H1 (cell line): ENCODE results near the gene ZC3H18. TPM values are rescaled to one million over a fixed set of nuclear protein-coding genes. Genes with fewer than 3 reads are reported as not detected.

Experiments
- CTCF ChIA-PET: fragments of 300-600 bp; sonication (Branson Sonifier 250); formaldehyde crosslinking; loops from one replicate; lab custom pipeline; 2021; ENCODE audit not compliant: partially characterized antibody; lab: Charles Lee
- POLR2A ChIA-PET: fragments of 300-600 bp; sonication (Branson Sonifier 250); formaldehyde crosslinking; loops from one replicate; lab custom pipeline; 2021; ENCODE audit warnings: inconsistent platforms; ENCODE audit not compliant: partially characterized antibody; lab: Charles Lee
- DNase-seq, 2 experiments: peaks; one replicate each; pipeline versions ENCODE4 v3.0.0 to v3.0.0-alpha.2; 2010 to 2022; ENCODE audit warnings: low spot score in 2 of 2, low read depth in 1 of 2, mixed read lengths in 1 of 2
- FAIRE-seq: peaks from 2 replicates; lab custom pipeline; 2011; peaks lifted over from hg19 to GRCh38; lab: Jason Lieb, UNC
- H2AFZ ChIP-seq: 2 replicates; pipeline ENCODE4 v1.8.1; 2012; ENCODE audit warnings: low read length, inconsistent platforms
- H2AK5ac ChIP-seq: 2 replicates; pipeline ENCODE4 v1.6.1; 2013; ENCODE audit warnings: low read depth, low read length
- H2BK120ac ChIP-seq: replicated peaks from 2 replicates; pipeline ENCODE3; 2013; ENCODE audit warnings: low read depth, low read length, inconsistent platforms
- H2BK12ac ChIP-seq: 2 replicates; pipeline ENCODE4 v1.6.1; 2013; ENCODE audit warnings: low read depth, low read length
- H2BK15ac ChIP-seq: 2 replicates; pipeline ENCODE4 v1.6.1; 2013; ENCODE audit warnings: low read length
- H2BK20ac ChIP-seq: 2 replicates; pipeline ENCODE4 v1.6.1; 2013; ENCODE audit warnings: low read length
- H2BK5ac ChIP-seq: 2 replicates; pipeline ENCODE4 v1.6.1; 2013; ENCODE audit warnings: low read depth, low read length
- H3K14ac ChIP-seq: 2 replicates; pipeline ENCODE4 v1.6.1; 2013; ENCODE audit warnings: inconsistent platforms; ENCODE audit not compliant: insufficient read length
- H3K18ac ChIP-seq: 2 replicates; pipeline ENCODE4 v1.6.1; 2013; ENCODE audit warnings: low read length; ENCODE audit errors: extremely low read depth
- H3K23ac ChIP-seq: 2 replicates; pipeline ENCODE4 v1.6.1; 2013; ENCODE audit warnings: inconsistent platforms; ENCODE audit not compliant: insufficient read length
- H3K23me2 ChIP-seq: 2 replicates; pipeline ENCODE4 v1.6.1; 2013; ENCODE audit warnings: low read depth, low read length
- H3K27ac ChIP-seq: 2 replicates; pipeline ENCODE4 v1.6.1; 2011; ENCODE audit warnings: low read depth, low read length, inconsistent platforms
- H3K27me3 ChIP-seq, 4 experiments: replicated peaks in 1 of 4; 1 replicate in 1 of 4; 2 replicates in 3 of 4; pipeline versions ENCODE4 v1.6.1 to v1.8.1; 2011 to 2013; ENCODE audit warnings: low read length in 3 of 4, mild to moderate bottlenecking in 3 of 4, inconsistent platforms in 2 of 4, mixed read lengths in 2 of 4, moderate library complexity in 1 of 4; ENCODE audit not compliant: control insufficient read depth in 3 of 4, insufficient read depth in 3 of 4; ENCODE audit errors: extremely low read depth in 1 of 4
- H3K36me3 ChIP-seq, 4 experiments: 2 replicates each; pipeline versions ENCODE4 v1.6.1 to v1.8.1; 2011 to 2013; ENCODE audit warnings: mild to moderate bottlenecking in 4 of 4, low read length in 3 of 4, moderate library complexity in 2 of 4, control low read depth in 1 of 4, inconsistent platforms in 1 of 4; ENCODE audit not compliant: insufficient read depth in 4 of 4, control insufficient read depth in 2 of 4
- H3K4ac ChIP-seq: replicated peaks from 2 replicates; pipeline ENCODE3; 2013; ENCODE audit warnings: low read length, low read depth, mixed read lengths, inconsistent platforms; ENCODE audit not compliant: insufficient read length
- H3K4me1 ChIP-seq, 4 experiments: replicated peaks in 1 of 4; 1 replicate in 1 of 4; 2 replicates in 3 of 4; pipeline versions ENCODE4 v1.6.1 to v1.8.1; 2011 to 2013; ENCODE audit warnings: low read length in 3 of 4, inconsistent platforms in 2 of 4, mixed read lengths in 1 of 4; ENCODE audit not compliant: insufficient read depth in 4 of 4, control insufficient read depth in 3 of 4
- H3K4me2 ChIP-seq, 2 experiments: 2 replicates each; pipeline versions ENCODE4 v1.6.1 to v1.8.1; 2011 to 2013; ENCODE audit warnings: low read depth in 2 of 2, low read length in 2 of 2, control low read depth in 1 of 2, inconsistent platforms in 1 of 2, mild to moderate bottlenecking in 1 of 2; ENCODE audit not compliant: insufficient read depth in 1 of 2
- H3K4me3 ChIP-seq, 4 experiments: fragments of 200-600, 300-600 bp in 1 of 4; sonication (generic), shearing (Covaris generic), sonication (Bioruptor Twin) in 1 of 4; 2 replicates each; pipeline versions ENCODE4 v1.5.1 to v1.8.1; 2011 to 2016; ENCODE audit warnings: low read length in 4 of 4, low read depth in 3 of 4, control low read depth in 2 of 4, inconsistent platforms in 2 of 4, mild to moderate bottlenecking in 2 of 4, mixed read lengths in 1 of 4, moderate library complexity in 1 of 4; ENCODE audit not compliant: insufficient read depth in 2 of 4; ENCODE audit errors: extremely low read depth in 1 of 4
- H3K56ac ChIP-seq: replicated peaks from 2 replicates; pipeline ENCODE3; 2013; ENCODE audit warnings: low read depth, mild to moderate bottlenecking, mixed read lengths, low read length, inconsistent platforms; ENCODE audit not compliant: insufficient read length
- H3K79me1 ChIP-seq: 2 replicates; pipeline ENCODE4 v1.6.1; 2013; ENCODE audit warnings: low read depth, low read length, control low read depth
- H3K79me2 ChIP-seq, 2 experiments: 2 replicates each; pipeline versions ENCODE4 v1.6.1 to v1.8.1; 2012 to 2013; ENCODE audit warnings: low read length in 2 of 2, mild to moderate bottlenecking in 2 of 2, inconsistent platforms in 1 of 2; ENCODE audit not compliant: insufficient read depth in 2 of 2, control insufficient read depth in 1 of 2
- H3K9ac ChIP-seq, 4 experiments: replicated peaks in 1 of 4; 1 replicate in 1 of 4; 2 replicates in 3 of 4; pipeline versions ENCODE4 v1.6.1 to v1.8.1; 2011 to 2013; ENCODE audit warnings: low read depth in 3 of 4, low read length in 3 of 4, control low read depth in 2 of 4, mild to moderate bottlenecking in 2 of 4, moderate library complexity in 2 of 4, inconsistent platforms in 1 of 4; ENCODE audit errors: extremely low read depth in 1 of 4
- H3K9me3 ChIP-seq, 2 experiments: 2 replicates each; pipeline versions ENCODE4 v1.6.1 to v1.8.1; 2012 to 2013; ENCODE audit warnings: mild to moderate bottlenecking in 2 of 2, moderate library complexity in 2 of 2, control low read depth in 1 of 2, inconsistent platforms in 1 of 2, low read depth in 1 of 2, low read length in 1 of 2, mixed read lengths in 1 of 2; ENCODE audit not compliant: insufficient read depth in 2 of 2
- H4K20me1 ChIP-seq, 2 experiments: replicated peaks in 1 of 2; 2 replicates each; pipeline versions ENCODE3 to v1.8.1; 2011 to 2013; ENCODE audit warnings: inconsistent platforms in 2 of 2, low read length in 2 of 2, mild to moderate bottlenecking in 1 of 2; ENCODE audit not compliant: insufficient read depth in 2 of 2, control insufficient read depth in 1 of 2
- H4K5ac ChIP-seq: 2 replicates; pipeline ENCODE4 v1.6.1; 2013; ENCODE audit warnings: low read length, low read depth, mixed read lengths, inconsistent platforms; ENCODE audit not compliant: insufficient read length
- H4K8ac ChIP-seq: 2 replicates; pipeline ENCODE4 v1.8.0; 2013; ENCODE audit warnings: mild to moderate bottlenecking, moderate library complexity, low read length, inconsistent platforms; ENCODE audit not compliant: insufficient read depth; ENCODE audit errors: extremely low read depth
- H4K91ac ChIP-seq: replicated peaks from 2 replicates; pipeline ENCODE3; 2013; ENCODE audit warnings: low read length, mixed read lengths, inconsistent platforms; ENCODE audit not compliant: insufficient read length
- TBP ChIP-seq: IDR thresholded peaks from 2 replicates; pipeline ENCODE4 v1.6.1; 2011; ENCODE audit warnings: low read depth, low read length, improper control_type of control experiment
- WGBS, 2 experiments: shearing (Covaris generic) in 1 of 2; methylation state at CpG; one replicate each; pipeline versions ENCODE4 v1.1.6 to v1.1.7; 2013 to 2015; ENCODE audit warnings: low lambda C conversion rate in 2 of 2, mixed read lengths in 2 of 2, inconsistent platforms in 1 of 2, low coverage in 1 of 2, missing lambda C conversion rate in 1 of 2; ENCODE audit not compliant: insufficient replicate concordance in 2 of 2, insufficient coverage in 1 of 2, insufficient read length in 1 of 2; ENCODE audit errors: extremely low coverage in 1 of 2, missing lambda C conversion rate in 1 of 2; 5-methylcytosine and 5-hydroxymethylcytosine counted together
- polyA plus RNA-seq, 7 experiments: library from polyadenylated mRNA; depleted of rRNA in 3 of 7; stranded (reverse) in 5 of 7; unstranded in 2 of 7; fragments of >200 nt in 5 of 7; fragments of 200-250 nt in 2 of 7; gene quantifications; 1 replicate in 5 of 7; 2 replicates in 1 of 7; 4 replicates in 1 of 7; pipeline versions ENCODE4 v1.2.1 to v1.2.3, GENCODE V29; 2011 to 2013; ENCODE audit warnings: missing spikeins in 2 of 7, mixed read lengths in 2 of 7
- total RNA-seq: library from RNA; stranded (reverse); fragmentation: NEBNext Ultra II Directional; extraction: Animal tissue kit (Norgen Biotek cat#: 25700); gene quantifications from 2 replicates; pipeline ENCODE4 v1.2.1, GENCODE V29; 2021

The ZC3H18 gene
- total and polyA plus RNA-seq, 2 of the 8 experiments (the other 6 are each of a cell fraction or from before 2014, with no cell fraction given) = 12.1 to 73.2 TPM

DNA sequence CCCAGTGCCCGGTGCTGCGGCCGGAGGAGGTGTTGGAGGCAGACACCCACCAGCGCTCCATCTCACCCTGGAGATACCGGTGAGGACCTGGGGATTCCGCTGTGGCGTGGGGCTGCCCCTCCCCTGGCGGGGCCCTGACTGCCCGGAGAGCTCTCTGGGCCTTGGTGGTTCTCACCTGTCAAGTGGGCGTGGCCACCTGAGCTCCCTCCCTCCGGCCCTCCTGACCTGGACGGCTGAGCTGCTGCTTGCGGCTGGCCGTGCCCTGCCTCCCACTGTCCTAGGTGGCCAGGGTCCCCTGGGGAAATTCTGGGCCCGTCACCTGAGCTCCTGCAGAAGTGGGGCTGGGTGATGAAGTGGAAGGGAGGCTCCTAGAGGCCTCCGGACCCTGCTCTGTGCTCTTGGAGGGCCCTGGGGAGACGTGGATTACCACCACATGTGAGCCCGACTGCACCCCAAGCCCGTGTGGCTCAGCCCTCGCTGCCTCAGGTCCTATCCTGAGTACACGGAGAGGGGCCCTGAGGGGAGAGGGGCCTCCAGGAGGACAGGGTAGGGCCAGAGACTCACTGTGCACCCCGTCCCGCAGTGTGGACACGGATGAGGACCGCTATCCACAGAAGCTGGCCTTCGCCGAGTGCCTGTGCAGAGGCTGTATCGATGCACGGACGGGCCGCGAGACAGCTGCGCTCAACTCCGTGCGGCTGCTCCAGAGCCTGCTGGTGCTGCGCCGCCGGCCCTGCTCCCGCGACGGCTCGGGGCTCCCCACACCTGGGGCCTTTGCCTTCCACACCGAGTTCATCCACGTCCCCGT, 69.2 kb downstream of the ZC3H18 start:
- Histone ChIP-seq H4K20me1 (peaks cover 0 to 3% of the 10 kb centered on the region in 2 experiments), H2AFZ (0 out of 2 replicates have a peak overlapping the region, but pooled peaks have one; percentile 16), H3K27me3 (peaks cover 0 to 4% (median 1%) of the 10 kb centered on the region in 4 experiments; a peak in 2 of 7 replicates), H3K56ac (peak overlapping the region; percentile 37), H2BK120ac (peak overlapping the region; percentile 62), H3K14ac (no peak overlapping the region), H3K18ac (peak overlapping the region; percentile 75), H3K79me2 (no peaks in the 10 kb centered on the region), H3K4ac (peak overlapping the region; percentile 98), H3K4me1 (peaks cover 5 to 40% (median 26%) of the 10 kb centered on the region in 4 experiments), H2BK12ac (peak overlapping the region; percentile 72; the same call in 1 of the 2 replicates), H2BK5ac (peak overlapping the region; percentile 94; the same call in 1 of the 2 replicates), H3K9ac (no peak overlapping the region; a peak in 1 of 7 replicates), H2BK20ac (peak overlapping the region; percentile 48; the same call in 1 of the 2 replicates), H4K5ac (no peak overlapping the region), H3K23me2 (peaks cover 7% of the 10 kb centered on the region), H3K27ac (no peak overlapping the region), H4K8ac (peak overlapping the region; percentile 93), H3K4me2 (peak overlapping the region; percentile 44 to 58; a peak in 3 of 4 replicates), H2AK5ac (peak overlapping the region; percentile 72; the same call in 1 of the 2 replicates), H3K23ac (no peak overlapping the region), H3K9me3 (no peaks in the 10 kb centered on the region), H4K91ac (peak overlapping the region; percentile 95), H3K79me1 (no peaks in the 10 kb centered on the region), H2BK15ac (peak overlapping the region; percentile 95; the same call in 1 of the 2 replicates), H3K36me3 (peaks cover 0 to 5% (median 0%) of the 10 kb centered on the region in 4 experiments; a peak in 1 of 8 replicates), H3K4me3 (peak overlapping the region in 2 of 4 experiments; percentile 14 to 39; a peak in 2 of 8 replicates)
- POLR2A ChIA-PET = interaction anchor here (0.8 to 3.5 kb wide), 10 partner anchors 10 to 171 kb away, joined by 3 to 35 read pairs (median 8); partner anchors contain the start of genes CYBA, MVD and SNAI3
- DNase-seq (peak in 1 of 2 experiments; percentile 93), FAIRE-seq (no peak)
- 67% methylated on average over 37 of the region's 45 CpGs; no CpG with 5 or more reads in 1 of the 2 experiments for WGBS, 2 experiments
- CTCF ChIA-PET = interaction anchor here (0.8 to 3.6 kb wide), 9 partner anchors 10 to 98 kb away, joined by 3 to 19 read pairs (median 4); no protein-coding TSS in a partner anchor
- TF ChIP-seq TBP = no peak
